Measurements from ENCODE around the gene PLEKHJ1.

GRCh38 chr19:2242816-2243215, 6.7 kb upstream of the PLEKHJ1 start:
- TF ChIP-seq POLR2AphosphoS5 (IDR thresholded peaks at IDR 0.05) (no peak), CTCF (IDR thresholded peaks at IDR 0.05) (no peak), POLR2A (IDR thresholded peaks at IDR 0.05) (no peak)
